HUES48 (cell line): ENCODE data around the gene LCE2C.
"Not testable (repeated sequence)": the region's sequence is repeated elsewhere in the genome, so short reads cannot be mapped to it uniquely, and the experiment has no call there.

ENCODE experiments used
- H3K27ac ChIP-seq: one replicate; pipeline ENCODE4 v1.7.0; 2013; ENCODE audit warnings: low read depth, low read length, inconsistent platforms
- H3K27me3 ChIP-seq: 2 replicates; pipeline ENCODE4 v1.6.1; 2013; ENCODE audit warnings: mild to moderate bottlenecking, low read length; ENCODE audit not compliant: control insufficient read depth, insufficient read depth
- H3K36me3 ChIP-seq: 2 replicates; pipeline ENCODE4 v1.6.1; 2013; ENCODE audit warnings: low read length; ENCODE audit not compliant: control insufficient read depth, insufficient read depth
- H3K4me1 ChIP-seq: 2 replicates; pipeline ENCODE4 v1.6.1; 2013; ENCODE audit warnings: mild to moderate bottlenecking, low read length; ENCODE audit not compliant: control insufficient read depth, insufficient read depth
- H3K4me3 ChIP-seq: 2 replicates; pipeline ENCODE4 v1.5.1; 2013; ENCODE audit warnings: mild to moderate bottlenecking, low read depth, low read length
- H3K9ac ChIP-seq: 2 replicates; pipeline ENCODE4 v1.6.1; 2013; ENCODE audit warnings: mild to moderate bottlenecking, low read depth, low read length, moderate library complexity
- H3K9me3 ChIP-seq: 2 replicates; pipeline ENCODE4 v1.6.1; 2013; ENCODE audit warnings: low read length; ENCODE audit not compliant: control insufficient read depth, insufficient read depth

Gene LCE2C, protein sequence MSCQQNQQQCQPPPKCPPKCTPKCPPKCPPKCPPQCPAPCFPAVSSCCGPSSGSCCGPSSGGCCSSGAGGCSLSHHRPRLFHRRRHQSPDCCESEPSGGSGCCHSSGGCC

DNA sequence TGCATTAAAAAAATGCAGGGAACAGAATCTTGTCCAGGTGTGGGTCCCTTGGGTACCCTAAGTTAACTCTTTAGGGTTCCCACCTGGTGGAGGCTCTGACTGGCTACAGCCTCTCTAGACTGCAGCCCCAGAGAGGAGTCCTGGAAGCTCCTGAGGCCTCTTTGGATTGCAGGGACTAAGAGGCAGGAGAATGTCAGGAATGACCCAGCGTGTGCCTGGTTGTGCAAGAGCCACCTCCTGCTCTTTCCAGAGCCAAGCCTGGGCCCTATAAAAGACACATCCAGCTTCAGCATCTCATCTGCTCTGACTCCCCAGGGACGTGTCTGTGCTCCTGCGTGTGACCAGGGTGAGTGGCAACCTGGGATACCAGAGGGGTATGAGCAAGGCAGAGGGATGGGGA is at the start of gene LCE2C:
LCE2C (plus strand) TSS at position 297 of the 400 bp plus-strand sequence. CDS start 737 bp downstream, outside the sequence.
- not testable (repeated sequence) for H3K4me3 ChIP-seq, H3K4me1 ChIP-seq, H3K27me3 ChIP-seq, H3K9ac ChIP-seq, H3K36me3 ChIP-seq, H3K27ac ChIP-seq
- peaks cover 86% of the 10 kb centered on the region for H3K9me3 ChIP-seq

DNA sequence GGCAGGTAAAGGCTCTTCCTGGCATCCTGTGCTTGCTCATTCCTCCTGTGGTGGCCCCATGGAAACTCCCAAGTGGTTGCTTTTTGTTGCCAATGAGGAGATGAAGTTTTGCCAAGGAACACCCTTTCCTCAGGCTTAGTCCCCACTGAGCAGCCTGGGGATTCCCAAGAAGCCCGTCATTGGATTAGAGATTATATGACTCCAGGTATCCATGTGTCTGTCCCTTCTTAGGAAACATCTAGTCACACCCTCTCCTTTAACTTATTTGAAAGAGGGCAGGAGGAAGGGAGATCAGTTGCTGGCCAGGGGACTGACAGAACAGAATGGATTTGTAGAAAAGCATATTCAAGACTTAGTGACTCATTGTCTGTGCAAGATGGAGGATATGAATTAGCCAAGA is 48.3 kb upstream of the LCE2C start:
- Histone ChIP-seq H3K27me3 (no peaks in the 10 kb centered on the region), H3K9ac (no peak overlapping the region), H3K4me1 (no peaks in the 10 kb centered on the region), H3K36me3 (no peaks in the 10 kb centered on the region), H3K4me3 (no peak overlapping the region), H3K9me3 (peaks cover 97% of the 10 kb centered on the region), H3K27ac (no peak overlapping the region)

DNA sequence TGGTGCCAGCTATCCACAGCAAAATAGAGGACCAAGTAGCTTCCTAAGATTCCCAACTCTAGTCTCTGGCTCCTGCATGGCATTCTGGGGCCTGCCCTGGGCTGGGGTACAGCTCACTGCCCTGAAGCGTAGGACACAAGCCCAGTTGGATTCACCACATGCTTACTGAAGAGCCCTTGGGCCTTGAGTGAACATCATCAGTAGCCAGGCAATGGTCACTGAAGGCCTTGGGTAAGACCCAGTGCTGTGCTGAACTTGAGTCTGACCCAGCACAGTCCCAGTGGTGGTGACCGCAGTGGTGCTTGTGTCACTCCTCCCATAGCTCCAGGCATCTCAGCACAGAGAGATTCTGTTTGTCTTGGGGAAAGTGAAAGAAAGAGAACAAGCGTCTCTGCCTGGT is 44.5 kb upstream of the LCE2C start:
- no peak overlapping the region for H3K27ac ChIP-seq
- H3K4me1 ChIP-seq = no peaks in the 10 kb centered on the region
- no peak overlapping the region for H3K4me3 ChIP-seq
- H3K9me3 ChIP-seq = peaks cover 97% of the 10 kb centered on the region
- H3K9ac ChIP-seq = no peak overlapping the region
- H3K36me3 ChIP-seq = no peaks in the 10 kb centered on the region
- no peaks in the 10 kb centered on the region for H3K27me3 ChIP-seq

DNA sequence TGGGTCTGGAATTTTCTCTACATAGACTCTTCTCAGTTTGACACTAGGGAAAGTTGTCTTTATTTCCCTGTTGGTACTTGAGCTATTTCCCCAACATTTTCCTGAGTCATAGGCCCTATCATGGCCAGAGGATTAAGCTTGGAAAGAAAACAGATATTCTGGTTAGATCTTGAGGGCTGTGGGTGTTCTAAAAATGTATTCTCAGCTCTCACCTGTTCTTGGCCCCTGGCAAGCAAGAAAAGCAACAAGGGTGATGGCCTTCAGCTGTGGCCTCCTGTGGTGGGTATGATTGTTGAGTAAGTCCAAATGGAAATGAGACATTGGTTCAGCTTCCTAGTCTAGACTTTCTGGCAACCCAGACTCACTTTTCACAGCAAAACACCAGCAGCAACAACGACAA is 34.7 kb upstream of the LCE2C start:
- Histone ChIP-seq H3K36me3 (no peaks in the 10 kb centered on the region), H3K9ac (no peak overlapping the region)

DNA sequence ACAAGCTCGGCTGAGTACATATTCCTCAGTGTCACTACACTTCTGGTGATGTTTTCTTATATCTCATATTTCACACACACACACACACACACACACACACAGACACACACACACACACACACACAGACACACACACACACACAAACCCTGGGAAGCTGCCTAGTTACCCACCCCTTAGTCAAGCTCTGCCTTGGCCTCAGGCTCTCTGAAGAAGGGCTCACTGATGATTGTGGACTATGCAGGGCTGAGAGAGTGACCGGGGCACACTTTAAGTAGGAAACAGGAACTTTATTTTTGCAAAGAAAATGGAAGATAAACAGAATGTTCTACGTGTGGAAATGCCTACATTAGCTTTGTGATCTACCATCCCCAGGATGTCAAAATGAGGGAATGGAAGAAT is 31.1 kb upstream of the LCE2C start:
- Histone ChIP-seq H3K36me3 (no peaks in the 10 kb centered on the region), H3K27me3 (no peaks in the 10 kb centered on the region), H3K4me1 (no peaks in the 10 kb centered on the region), H3K9ac (no peak overlapping the region), H3K9me3 (peaks cover 96% of the 10 kb centered on the region), H3K4me3 (no peak overlapping the region), H3K27ac (no peak overlapping the region)

More for the DNA sequence above, 34.7 kb upstream of the LCE2C start:
- Histone ChIP-seq H3K4me1 (no peaks in the 10 kb centered on the region), H3K4me3 (no peak overlapping the region), H3K27me3 (no peaks in the 10 kb centered on the region), H3K27ac (no peak overlapping the region), H3K9me3 (peaks cover 94% of the 10 kb centered on the region)

DNA sequence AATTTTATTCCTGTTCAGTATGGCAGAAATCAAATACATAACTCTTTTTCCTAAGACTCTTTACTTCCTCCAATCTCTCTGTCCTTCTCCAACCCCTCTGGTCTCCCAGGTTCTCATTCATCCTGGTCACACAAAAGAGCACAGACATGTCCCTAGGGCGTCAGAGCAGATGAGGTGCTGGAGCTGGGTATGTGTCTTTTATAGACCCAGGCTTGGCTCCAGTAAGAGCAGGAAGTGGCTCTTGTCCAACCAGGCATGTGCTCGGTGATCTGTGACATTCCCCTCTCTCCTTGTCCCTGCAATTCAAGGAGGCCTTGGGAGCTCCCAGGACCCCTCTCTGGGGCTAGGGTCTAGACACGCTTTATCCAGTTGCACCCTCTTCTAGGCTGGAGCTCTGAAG is 29.9 kb upstream of the LCE2C start:
- Histone ChIP-seq H3K9me3 (peaks cover 95% of the 10 kb centered on the region), H3K27ac (no peak overlapping the region), H3K4me1 (no peaks in the 10 kb centered on the region), H3K36me3 (no peaks in the 10 kb centered on the region), H3K4me3 (no peak overlapping the region; the same call in 1 of the 2 replicates), H3K9ac (no peak overlapping the region), H3K27me3 (no peaks in the 10 kb centered on the region)

DNA sequence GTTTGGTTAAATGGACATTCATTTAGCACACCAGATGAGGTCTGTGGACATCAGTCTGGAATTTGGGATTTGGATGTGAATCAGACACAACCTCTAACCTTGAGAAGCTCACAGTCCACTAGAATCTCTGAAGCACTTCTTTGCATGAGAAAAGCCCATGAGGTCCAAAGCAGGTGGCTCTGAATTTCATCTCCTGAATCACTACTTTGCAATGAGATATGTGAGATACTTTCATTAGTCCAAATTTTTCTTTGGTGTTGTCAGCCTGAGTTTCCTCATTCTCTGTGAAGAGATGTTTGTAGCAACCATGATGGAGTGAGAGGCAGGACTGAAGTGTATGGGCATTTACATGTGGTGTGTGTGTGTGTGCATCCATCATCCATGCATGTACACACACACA is 28.4 kb upstream of the LCE2C start:
- Histone ChIP-seq H3K36me3 (no peaks in the 10 kb centered on the region), H3K9ac (no peak overlapping the region), H3K9me3 (peaks cover 94% of the 10 kb centered on the region), H3K4me3 (no peak overlapping the region), H3K4me1 (no peaks in the 10 kb centered on the region), H3K27me3 (no peaks in the 10 kb centered on the region), H3K27ac (no peak overlapping the region)

DNA sequence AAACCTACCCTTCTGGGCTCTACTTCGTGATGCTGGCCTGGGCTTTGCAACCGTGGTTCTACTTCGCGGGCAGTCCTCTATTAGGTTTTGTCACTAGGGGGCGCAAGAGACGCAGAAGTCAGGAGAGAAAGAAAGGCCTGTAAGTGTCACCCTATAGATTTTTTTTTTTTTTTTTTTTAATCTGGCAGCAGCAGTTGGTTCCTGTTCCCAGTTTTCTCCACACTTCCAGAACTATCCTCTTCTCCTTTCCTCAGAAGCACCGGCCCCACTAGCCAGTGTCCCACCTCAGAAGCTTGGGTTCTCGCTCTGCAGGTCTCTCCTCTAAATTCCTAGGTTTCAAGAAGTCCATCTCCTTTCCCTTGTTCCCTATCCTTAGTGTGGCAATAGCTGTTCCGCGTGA is 21.0 kb upstream of the LCE2C start:
- Histone ChIP-seq H3K9ac (no peak overlapping the region), H3K36me3 (no peaks in the 10 kb centered on the region), H3K4me1 (no peaks in the 10 kb centered on the region), H3K27me3 (no peaks in the 10 kb centered on the region), H3K9me3 (peaks cover 91% of the 10 kb centered on the region), H3K4me3 (no peak overlapping the region), H3K27ac (no peak overlapping the region)

DNA sequence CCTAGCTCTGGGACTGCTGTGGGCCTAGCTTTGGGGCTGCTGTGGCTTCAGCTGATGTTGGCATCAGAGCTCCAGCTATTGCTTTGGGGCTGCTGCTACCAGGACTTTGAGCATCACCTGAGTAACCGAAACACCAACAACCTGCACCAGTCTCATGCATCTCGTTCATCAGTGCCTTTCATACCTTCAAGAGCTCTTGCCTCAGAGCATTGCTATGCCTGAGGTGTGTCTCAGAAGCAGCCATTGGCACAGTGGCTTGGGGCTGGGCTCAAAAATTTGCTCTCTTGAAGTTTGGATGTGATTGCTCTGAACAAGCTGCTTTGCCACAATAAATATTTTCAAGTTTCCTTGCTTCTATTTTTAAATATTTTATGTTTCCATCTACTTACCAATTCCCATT is 18.6 kb upstream of the LCE2C start:
- Histone ChIP-seq H3K36me3 (no peaks in the 10 kb centered on the region), H3K4me1 (no peaks in the 10 kb centered on the region), H3K27ac (no peak overlapping the region), H3K4me3 (no peak overlapping the region), H3K9ac (no peak overlapping the region), H3K27me3 (no peaks in the 10 kb centered on the region), H3K9me3 (peaks cover 92% of the 10 kb centered on the region)

DNA sequence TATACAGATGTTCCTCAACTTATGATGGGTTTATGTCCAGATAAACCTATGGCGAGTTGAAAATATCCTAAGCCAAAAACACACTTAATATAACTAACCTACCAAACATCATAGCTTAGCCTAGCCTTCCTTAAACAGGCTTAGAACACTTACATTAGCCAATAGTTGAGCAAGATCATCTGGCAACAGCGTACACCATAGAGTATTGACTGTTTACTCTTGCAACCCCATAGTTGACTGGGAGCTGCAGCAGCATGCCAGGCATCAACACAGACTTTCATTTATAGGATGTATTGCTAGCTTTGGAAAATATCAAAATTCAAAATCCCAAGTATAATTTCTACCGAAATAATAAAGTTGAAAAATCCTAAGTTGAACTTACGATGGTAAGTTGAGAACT is 17.4 kb upstream of the LCE2C start:
- no peak overlapping the region for H3K27ac ChIP-seq
- no peak overlapping the region for H3K9ac ChIP-seq
- no peak overlapping the region for H3K4me3 ChIP-seq
- H3K9me3 ChIP-seq = peaks cover 94% of the 10 kb centered on the region
- no peaks in the 10 kb centered on the region for H3K4me1 ChIP-seq
- H3K36me3 ChIP-seq = no peaks in the 10 kb centered on the region
- no peaks in the 10 kb centered on the region for H3K27me3 ChIP-seq

DNA sequence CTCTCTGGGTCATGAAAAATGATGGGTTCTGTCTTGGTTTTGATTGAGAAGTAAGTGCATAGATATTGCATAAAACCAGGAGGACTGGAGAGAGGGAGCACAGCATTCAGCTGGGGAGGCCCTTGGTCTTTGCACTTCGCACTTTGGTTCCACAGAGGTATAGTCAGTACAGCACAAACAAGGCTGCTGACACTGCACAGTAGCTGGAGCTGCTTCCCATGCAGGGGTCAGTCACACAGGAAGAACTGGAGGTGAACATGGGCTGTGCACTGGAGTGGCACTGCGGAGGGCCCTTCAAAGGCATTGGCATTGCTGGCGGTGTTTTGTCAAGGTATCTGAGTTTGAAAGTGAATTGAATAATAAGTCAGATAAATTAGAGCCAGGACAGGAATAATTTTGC is 16.4 kb upstream of the LCE2C start:
- H3K4me1 ChIP-seq = no peaks in the 10 kb centered on the region
- H3K9ac ChIP-seq = no peak overlapping the region
- no peaks in the 10 kb centered on the region for H3K27me3 ChIP-seq
- H3K4me3 ChIP-seq = no peak overlapping the region
- no peak overlapping the region for H3K27ac ChIP-seq
- H3K9me3 ChIP-seq = peaks cover 95% of the 10 kb centered on the region
- H3K36me3 ChIP-seq = no peaks in the 10 kb centered on the region

DNA sequence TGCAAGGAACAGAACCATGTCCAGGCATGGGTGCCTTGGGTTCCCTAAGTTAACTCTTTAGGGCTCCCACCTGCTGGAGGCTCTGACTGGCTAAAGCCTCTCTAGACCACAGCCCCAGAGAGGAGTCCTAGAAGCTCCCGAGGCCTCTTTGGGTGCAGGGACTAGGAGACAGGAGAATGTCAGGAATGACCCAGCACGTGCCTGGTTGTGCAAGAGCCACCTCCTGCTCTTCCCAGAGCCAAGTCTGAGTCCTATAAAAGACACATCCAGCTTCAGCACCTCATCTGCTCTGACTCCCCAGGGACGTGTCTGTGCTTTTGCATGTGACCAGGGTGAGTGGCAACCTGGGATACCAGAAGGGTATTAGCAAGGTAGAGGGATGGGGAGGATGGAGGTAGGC is 12.0 kb upstream of the LCE2C start, which contains the start of gene LCE2D:
LCE2D (plus strand) TSS at position 283 of the 400 bp plus-strand sequence. CDS start 726 bp downstream, outside the sequence.
- Histone ChIP-seq H3K27ac (no peak within 1 kb of the TSS), H3K9ac (no peak within 1 kb of the TSS), H3K36me3 (no peaks in the 10 kb centered on the region), H3K4me3 (no peak within 1 kb of the TSS), H3K9me3 (peaks cover 95% of the 10 kb centered on the region), H3K27me3 (no peaks in the 10 kb centered on the region), H3K4me1 (no peaks in the 10 kb centered on the region)
